ENCODE results near the gene TMEM270.

DNA sequence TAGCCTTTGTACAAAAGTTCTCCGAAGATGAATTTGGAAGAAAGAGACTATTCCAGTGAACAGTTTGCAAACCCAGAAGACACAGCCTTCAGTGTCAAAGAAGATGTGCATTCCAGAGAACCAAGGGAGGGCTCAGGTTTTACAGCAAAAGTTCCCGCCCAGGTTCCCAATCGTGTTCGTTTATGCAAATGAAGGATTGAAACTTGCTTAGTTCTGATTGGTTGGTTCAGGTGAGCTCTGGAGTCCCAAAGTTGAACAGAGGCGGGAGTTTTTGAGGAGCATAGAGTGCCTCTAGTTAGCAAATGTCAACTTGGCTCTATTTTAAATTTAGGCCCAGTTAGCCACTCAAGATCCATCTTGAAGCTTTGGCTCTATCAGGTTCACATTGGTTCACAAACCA, 51.3 kb downstream of the TMEM270 start:
- TF ChIP-seq, protein P1, sequence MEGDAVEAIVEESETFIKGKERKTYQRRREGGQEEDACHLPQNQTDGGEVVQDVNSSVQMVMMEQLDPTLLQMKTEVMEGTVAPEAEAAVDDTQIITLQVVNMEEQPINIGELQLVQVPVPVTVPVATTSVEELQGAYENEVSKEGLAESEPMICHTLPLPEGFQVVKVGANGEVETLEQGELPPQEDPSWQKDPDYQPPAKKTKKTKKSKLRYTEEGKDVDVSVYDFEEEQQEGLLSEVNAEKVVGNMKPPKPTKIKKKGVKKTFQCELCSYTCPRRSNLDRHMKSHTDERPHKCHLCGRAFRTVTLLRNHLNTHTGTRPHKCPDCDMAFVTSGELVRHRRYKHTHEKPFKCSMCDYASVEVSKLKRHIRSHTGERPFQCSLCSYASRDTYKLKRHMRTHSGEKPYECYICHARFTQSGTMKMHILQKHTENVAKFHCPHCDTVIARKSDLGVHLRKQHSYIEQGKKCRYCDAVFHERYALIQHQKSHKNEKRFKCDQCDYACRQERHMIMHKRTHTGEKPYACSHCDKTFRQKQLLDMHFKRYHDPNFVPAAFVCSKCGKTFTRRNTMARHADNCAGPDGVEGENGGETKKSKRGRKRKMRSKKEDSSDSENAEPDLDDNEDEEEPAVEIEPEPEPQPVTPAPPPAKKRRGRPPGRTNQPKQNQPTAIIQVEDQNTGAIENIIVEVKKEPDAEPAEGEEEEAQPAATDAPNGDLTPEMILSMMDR (IDR thresholded peaks at IDR 0.05; ENCODE audit: control extremely low read depth in 1 of 3, insufficient read depth in 1 of 3, low read depth in 1 of 3, low read length in 3 of 3), result no peak
- no peak for TF ChIP-seq SIX5 (IDR thresholded peaks at IDR 0.05; ENCODE audit: low read depth, low read length)
- no peak for TF ChIP-seq KDM5A (IDR thresholded peaks at IDR 0.05; ENCODE audit: low read length)
- TF ChIP-seq CREB1 (IDR thresholded peaks at IDR 0.05), result no peak
- no peak for TF ChIP-seq POLR2A (IDR thresholded peaks at IDR 0.05; ENCODE audit: control extremely low read depth in 1 of 2, low read depth in 2 of 2, low read length in 2 of 2)
- no peak for TF ChIP-seq RAD21 (IDR thresholded peaks at IDR 0.05 in 1 of 2, conservative IDR thresholded peaks at IDR 0.05 in 1 of 2; ENCODE audit: low read depth in 2 of 2, low read length in 2 of 2)
- TF ChIP-seq CHD2 (IDR thresholded peaks at IDR 0.05; ENCODE audit: low read length), result no peak
